ENCODE results near the gene SLC27A3.

SLC27A3 gene

DNA sequence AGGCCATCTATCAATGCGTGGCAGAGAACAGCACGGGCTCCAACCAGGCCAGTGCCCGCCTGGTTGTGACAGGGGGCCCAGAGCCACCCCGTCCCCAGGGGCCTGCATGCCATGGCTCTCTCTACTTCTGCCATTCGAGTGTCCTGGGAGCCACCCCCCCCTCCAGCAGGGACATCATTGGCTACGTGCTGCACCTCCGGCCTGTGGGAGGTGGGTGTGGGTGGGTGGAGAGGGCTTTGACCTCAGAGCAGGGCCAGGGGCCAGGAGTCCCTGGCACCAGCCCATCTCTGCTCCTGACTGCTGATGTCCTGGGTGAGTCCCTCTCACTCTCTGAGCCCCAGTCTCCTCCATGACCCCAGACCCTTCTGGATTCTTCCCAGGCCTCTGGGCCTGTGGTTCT lies 25.3 kb downstream of the SLC27A3 start:
- DNase-seq: no peak

DNA sequence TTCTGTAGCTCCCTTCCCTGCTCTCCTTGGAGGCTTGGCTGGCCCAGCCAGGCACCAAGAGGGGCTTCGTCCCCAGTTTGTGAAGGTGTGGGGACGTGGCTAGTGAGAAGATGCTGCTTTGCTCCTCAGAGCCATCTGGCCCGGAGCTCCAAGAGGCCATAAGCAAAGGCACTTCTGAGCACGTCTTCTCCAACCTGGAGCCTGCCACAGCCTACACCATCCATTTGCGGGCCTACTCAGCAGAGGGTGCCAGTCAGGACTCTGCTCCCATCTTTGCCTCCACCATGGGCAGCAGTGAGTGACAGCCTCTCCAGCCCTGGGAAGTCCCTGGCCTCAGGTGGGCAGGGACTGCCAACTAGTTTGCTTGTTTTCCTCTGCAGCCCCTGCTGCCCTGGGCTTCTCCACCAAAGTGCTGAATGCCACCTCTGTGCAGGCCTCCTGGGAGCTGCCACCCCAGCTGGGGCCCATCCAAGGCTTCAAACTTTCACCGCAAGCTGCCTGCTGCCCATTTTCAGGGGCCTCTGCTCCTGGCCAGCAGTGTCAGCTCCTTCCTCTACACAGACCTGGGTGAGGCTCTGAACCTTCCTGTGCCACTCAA lies 25.9 kb downstream of the SLC27A3 start:
- no peak for DNase-seq

GRCh38 chr1:153801786-153802697 lies 26.8 kb downstream of the SLC27A3 start:
- DNase-seq: no peak

DNA sequence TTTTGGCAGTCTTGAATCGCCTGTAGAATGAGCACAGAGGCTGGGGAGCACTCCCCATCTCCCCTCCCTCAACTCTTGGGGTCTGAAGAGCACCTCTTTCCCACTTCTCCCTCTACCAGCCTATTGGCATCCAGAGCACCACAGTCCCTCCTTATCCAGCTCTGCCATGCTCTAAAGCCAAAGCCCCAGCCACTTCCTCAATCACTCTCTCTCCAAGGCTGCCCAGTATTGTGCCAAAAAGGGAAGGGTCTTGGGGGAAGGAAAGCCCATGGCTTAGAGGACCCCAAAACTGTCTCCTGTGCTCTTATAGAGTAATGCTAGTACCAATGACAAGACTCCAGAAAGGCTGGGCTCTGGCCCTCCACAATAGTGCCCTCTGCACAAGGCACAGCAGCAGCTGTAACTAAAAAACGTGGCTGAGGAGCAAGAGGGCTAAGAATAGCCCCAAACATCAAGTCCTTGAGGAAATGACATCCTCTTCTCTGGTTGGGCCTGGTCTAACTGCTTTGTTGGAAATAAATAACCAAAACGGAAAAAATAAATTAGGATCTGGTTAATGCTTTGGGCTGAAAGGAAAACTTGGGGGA lies 28.4 kb downstream of the SLC27A3 start:
- DNase-seq: no peak

DNA sequence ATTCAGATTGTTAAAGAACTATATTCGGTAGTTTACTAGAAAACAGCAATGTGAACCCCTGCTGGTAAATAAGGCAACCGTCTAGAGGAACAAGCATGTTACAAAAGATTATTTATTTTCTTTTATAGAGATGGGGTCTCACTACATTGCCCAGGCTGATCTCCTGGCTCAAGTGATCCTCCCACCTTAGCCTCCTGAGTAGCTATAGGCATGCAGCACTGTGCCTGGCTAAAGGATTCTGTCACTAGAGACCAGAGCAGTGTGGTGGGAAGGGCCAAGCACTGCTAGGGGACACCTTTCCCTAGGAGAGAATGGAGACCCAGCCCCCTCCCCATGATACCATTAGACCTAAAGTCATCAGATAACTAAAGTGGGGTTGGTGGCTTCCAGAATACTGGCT lies 28.9 kb downstream of the SLC27A3 start:
- DNase-seq: no peak

DNA sequence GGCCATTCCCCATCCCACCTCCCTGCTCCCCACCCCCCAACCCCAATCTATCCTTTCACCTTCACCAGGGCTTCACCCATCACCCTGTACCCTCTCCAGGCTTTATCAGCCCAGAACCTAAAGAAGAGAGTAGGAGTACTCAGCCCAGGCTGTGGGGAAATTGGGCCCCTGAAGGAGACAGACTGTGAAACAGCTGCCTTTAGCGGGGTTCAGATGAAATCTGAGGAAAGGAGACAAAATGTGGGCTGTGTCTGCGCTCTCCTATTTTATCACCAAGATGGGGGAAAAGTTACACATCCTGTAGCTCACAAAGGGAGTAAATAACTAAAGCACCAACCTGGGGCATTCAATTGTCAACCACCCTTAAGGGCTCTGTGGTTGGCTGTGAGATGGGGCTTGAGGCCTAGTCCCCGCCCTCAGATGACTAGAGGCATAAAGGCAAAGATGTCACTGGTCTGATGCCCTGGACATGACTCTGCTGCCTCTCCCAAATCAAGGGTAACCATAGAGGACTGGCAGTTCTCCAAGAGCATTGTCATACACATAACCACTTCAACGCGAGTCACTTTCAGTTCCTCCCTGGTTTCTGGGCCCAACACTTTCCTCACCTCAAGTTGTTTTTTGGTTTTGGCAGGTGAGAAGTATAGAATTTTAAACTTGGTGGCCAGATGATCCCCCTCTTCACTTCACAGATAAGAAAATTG lies 30.0 kb downstream of the SLC27A3 start:
- DNase-seq: no peak

DNA sequence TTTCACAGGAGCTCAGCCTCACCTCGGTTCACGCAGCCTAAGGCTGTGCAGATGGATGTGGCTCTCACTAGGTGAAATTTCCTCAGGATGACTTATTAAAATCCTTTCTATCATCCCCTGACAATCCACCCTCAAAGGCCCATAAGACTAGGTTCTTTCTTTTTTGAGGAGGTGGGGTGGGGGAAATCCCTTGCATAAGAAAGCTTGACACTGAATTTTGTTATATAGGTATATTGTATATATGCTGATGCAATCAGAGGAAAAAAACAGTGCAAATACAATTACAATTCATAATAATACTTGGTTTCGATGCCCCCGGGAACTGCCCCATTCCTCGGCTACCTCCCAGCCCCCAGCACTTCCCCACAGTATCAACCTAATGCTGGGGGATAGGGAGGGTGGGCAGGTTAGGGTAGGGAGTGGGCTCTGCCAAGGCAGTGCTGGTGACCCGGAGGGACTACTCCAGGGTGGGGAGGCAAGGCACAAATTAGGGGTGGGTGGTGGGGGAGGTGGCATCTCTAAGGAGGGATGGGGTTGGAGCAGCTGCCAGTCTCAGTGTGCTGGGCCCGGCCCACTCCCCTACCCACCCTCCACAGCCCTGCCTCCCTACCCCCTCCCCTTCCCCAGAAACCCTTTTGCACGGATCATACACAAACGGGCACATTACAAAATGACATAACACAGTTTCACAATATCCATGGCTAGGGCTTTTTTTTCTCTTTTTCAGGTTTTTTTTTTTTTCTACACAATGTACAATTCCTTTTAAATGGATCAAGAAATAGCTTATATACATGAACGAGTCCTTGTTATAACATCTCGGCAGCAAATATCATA lies 30.9 kb downstream of the SLC27A3 start:
- DNase-seq: no peak

- no peak for DNase-seq
Observed at GRCh38 chr1:153816283-153816889, 41.2 kb downstream of the SLC27A3 start.

DNA sequence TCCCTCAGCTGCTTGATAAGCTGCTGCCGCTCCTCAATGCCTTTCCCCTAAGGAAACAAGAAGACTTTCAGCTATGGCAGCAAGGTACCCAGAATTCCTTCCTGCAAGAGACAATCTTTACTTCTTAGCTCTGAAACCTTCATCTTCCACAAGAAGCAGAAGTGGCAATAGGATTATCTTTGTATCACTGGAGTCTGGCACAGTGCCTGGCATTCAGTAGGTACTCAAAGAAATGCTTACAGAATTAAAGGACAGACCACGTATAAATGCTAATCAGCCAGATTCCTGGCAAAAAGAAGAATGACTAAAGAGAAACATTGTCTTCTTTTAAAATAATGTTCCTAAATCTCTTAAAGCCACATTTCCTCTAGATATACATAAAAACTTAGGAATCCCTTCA lies 43.7 kb downstream of the SLC27A3 start:
- no peak for DNase-seq

GRCh38 chr1:153827168-153827964 lies 52.2 kb downstream of the SLC27A3 start:
- no peak for DNase-seq

All from NCI-H774 (cell line).